Liver (tissue), 9 donors: ENCODE data around the gene FBXO28. TPM values are rescaled to one million over a fixed set of nuclear protein-coding genes. Genes with fewer than 3 reads are reported as not detected.

ENCODE experiments used
- DNase-seq: peaks from one replicate; pipeline ENCODE4 v3.0.0-alpha.2; 2017; ENCODE audit warnings: low spot score
- H3K27ac ChIP-seq, 2 donors: one replicate each; pipeline ENCODE4 v1.7.0; 2013; ENCODE audit warnings: inconsistent platforms in 2 of 2, low read length in 2 of 2, control low read depth in 1 of 2, low read depth in 1 of 2, mild to moderate bottlenecking in 1 of 2
- H3K27me3 ChIP-seq, 4 donors: one replicate each; pipeline versions ENCODE4 v1.6.1 to v1.7.0; 2013; ENCODE audit warnings: low read length in 3 of 4, inconsistent platforms in 1 of 4, mild to moderate bottlenecking in 1 of 4, moderate library complexity in 1 of 4; ENCODE audit not compliant: control insufficient read depth in 4 of 4, insufficient read depth in 4 of 4
- H3K36me3 ChIP-seq, 4 donors: one replicate each; pipeline versions ENCODE4 v1.6.1 to v1.7.0; 2013; ENCODE audit warnings: low read length in 3 of 4, mild to moderate bottlenecking in 3 of 4, low read depth in 1 of 4, moderate library complexity in 1 of 4; ENCODE audit not compliant: control insufficient read depth in 4 of 4, insufficient read depth in 3 of 4
- H3K4me1 ChIP-seq, 4 donors: one replicate each; pipeline versions ENCODE4 v1.6.1 to v1.7.0; 2013; ENCODE audit warnings: low read length in 3 of 4, mild to moderate bottlenecking in 3 of 4, moderate library complexity in 1 of 4; ENCODE audit not compliant: control insufficient read depth in 4 of 4, insufficient read depth in 4 of 4
- H3K4me3 ChIP-seq, 3 donors: one replicate each; pipeline versions ENCODE4 v1.6.1 to v1.7.0; 2013; ENCODE audit warnings: low read length in 3 of 3, control low read depth in 1 of 3, low read depth in 1 of 3, mild to moderate bottlenecking in 1 of 3
- H3K9ac ChIP-seq, 2 donors: one replicate each; pipeline ENCODE4 v1.7.0; 2013; ENCODE audit warnings: low read length in 2 of 2, mild to moderate bottlenecking in 2 of 2, moderate library complexity in 2 of 2, control low read depth in 1 of 2, low read depth in 1 of 2
- H3K9me3 ChIP-seq, 4 donors: one replicate each; pipeline versions ENCODE4 v1.6.1 to v1.7.0; 2013; ENCODE audit warnings: low read length in 3 of 4; ENCODE audit not compliant: control insufficient read depth in 4 of 4
- GABPA ChIP-seq, 2 donors: IDR thresholded peaks in 1 of 2; conservative IDR thresholded peaks in 1 of 2; 2 replicates each; pipeline ENCODE4 v1.6.1; 2016; ENCODE audit warnings: antibody characterized with exemption in 2 of 2, mild to moderate bottlenecking in 1 of 2, moderate library complexity in 1 of 2
- HNF4A ChIP-seq, 2 donors: conservative IDR thresholded peaks; 2 replicates each; pipeline ENCODE4 v1.6.1; 2016; ENCODE audit warnings: antibody characterized with exemption in 2 of 2, mild to moderate bottlenecking in 2 of 2
- HNF4G ChIP-seq: IDR thresholded peaks from 2 replicates; pipeline ENCODE4 v1.6.1; 2016; ENCODE audit warnings: antibody characterized with exemption
- JUND ChIP-seq, 2 donors: IDR thresholded peaks; 2 replicates each; pipeline ENCODE4 v1.6.1; 2016; ENCODE audit warnings: antibody characterized with exemption in 2 of 2
- NR2F2 ChIP-seq: IDR thresholded peaks from 2 replicates; pipeline ENCODE4 v1.6.1; 2016; ENCODE audit warnings: antibody characterized with exemption
- RAD21 ChIP-seq, 2 donors: IDR thresholded peaks; 2 replicates each; pipeline ENCODE4 v1.6.1; 2016; ENCODE audit warnings: antibody characterized with exemption in 2 of 2, mild to moderate bottlenecking in 2 of 2
- RXRA ChIP-seq, 2 donors: IDR thresholded peaks; 2 replicates each; pipeline ENCODE4 v1.6.1; 2017 to 2018; ENCODE audit warnings: antibody characterized with exemption in 2 of 2, mild to moderate bottlenecking in 1 of 2
- SP1 ChIP-seq: IDR thresholded peaks from 2 replicates; pipeline ENCODE4 v1.6.1; 2018; ENCODE audit warnings: antibody characterized with exemption, mild to moderate bottlenecking
- TAF1 ChIP-seq: conservative IDR thresholded peaks from 2 replicates; pipeline ENCODE4 v1.6.1; 2016; ENCODE audit warnings: antibody characterized with exemption, mild to moderate bottlenecking
- WGBS: extraction: QIAGEN DNeasy Blood & Tissue Kit; methylation state at CpG from one replicate; pipeline ENCODE4 v1.1.7; 2013; 5-methylcytosine and 5-hydroxymethylcytosine counted together
- polyA plus RNA-seq, 2 donors: library from polyadenylated mRNA; stranded (reverse) in 1 of 2; unstranded in 1 of 2; fragments of 200-250 nt in 1 of 2; fragments of >200 nt in 1 of 2; fragmentation: Nextera tagmentation in 1 of 2; extraction: Ambion mirVana in 1 of 2; gene quantifications; one replicate each; pipeline versions ENCODE4 v1.2.1 to v1.2.3, GENCODE V29; 2013 to 2015
- total RNA-seq, 2 donors: library from RNA; depleted of rRNA; stranded (reverse); fragments of >200 nt; gene quantifications; one replicate each; pipeline ENCODE4 v1.2.3, GENCODE V29; 2014
- TF ChIP-seq, protein P1 (sequence below): IDR thresholded peaks from 2 replicates; pipeline ENCODE4 v1.6.1; 2016; ENCODE audit warnings: antibody characterized with exemption
- TF ChIP-seq, protein P2 (sequence below): IDR thresholded peaks from 2 replicates; pipeline ENCODE4 v1.6.1; 2016; ENCODE audit warnings: antibody characterized with exemption
- TF ChIP-seq, protein P3 (sequence below): IDR thresholded peaks from 2 replicates; pipeline ENCODE4 v1.6.1; 2016; ENCODE audit warnings: antibody characterized with exemption, mild to moderate bottlenecking
- donor health status: healthy.
- donor health status: healthy.
- donor health status: healthy.
- donor health status: healthy.
- donor health status: healthy.

Gene FBXO28
- total and polyA plus RNA-seq, 4 donors: 6.7 to 23.1 (median 13.1) TPM

DNA sequence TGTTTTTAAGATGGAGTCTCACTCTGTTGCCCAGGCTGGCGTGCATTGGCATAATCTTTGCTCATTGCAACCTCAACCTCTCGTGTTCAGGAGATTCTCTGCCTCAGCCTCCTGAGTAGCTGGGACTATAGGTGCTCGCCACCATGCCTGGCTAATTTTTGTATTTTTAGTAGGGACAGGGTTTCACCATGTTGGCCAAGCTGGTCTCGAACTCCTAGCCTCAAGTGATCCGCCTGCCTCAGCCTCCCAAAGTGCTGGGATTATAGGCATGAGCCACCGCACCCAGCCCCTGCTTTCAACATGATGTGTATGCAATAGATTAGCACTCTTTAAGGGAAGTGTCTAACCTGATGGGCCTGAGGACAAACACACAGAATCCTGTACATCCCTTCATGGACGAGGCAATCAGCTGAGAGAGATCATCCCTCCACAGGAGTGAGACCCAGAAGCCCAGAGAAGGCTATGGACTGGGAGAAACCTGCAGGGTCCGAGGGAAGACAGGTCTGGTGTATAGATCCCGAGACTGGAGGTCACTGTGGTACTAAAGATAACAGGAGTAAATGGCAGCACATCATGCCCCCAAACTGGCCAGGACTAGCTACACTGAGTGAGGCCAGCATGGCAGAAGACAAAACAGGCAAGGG, 63.6 kb downstream of the FBXO28 start:
- H3K4me1 ChIP-seq: peaks cover 0 to 4% (median under 1%) of the 10 kb centered on the region in 4 donors
- no peaks in the 10 kb centered on the region for H3K9me3 ChIP-seq
- no peaks in the 10 kb centered on the region for H3K27me3 ChIP-seq
- TF ChIP-seq NR2F2 (no peak), HNF4G (no peak)
- no peak overlapping the region for H3K4me3 ChIP-seq
- no peak for DNase-seq
- no peaks in the 10 kb centered on the region for H3K36me3 ChIP-seq
- H3K9ac ChIP-seq: no peak overlapping the region
- 92% methylated on average over 9 of the region's 9 CpGs for WGBS
- no peak overlapping the region for H3K27ac ChIP-seq

DNA sequence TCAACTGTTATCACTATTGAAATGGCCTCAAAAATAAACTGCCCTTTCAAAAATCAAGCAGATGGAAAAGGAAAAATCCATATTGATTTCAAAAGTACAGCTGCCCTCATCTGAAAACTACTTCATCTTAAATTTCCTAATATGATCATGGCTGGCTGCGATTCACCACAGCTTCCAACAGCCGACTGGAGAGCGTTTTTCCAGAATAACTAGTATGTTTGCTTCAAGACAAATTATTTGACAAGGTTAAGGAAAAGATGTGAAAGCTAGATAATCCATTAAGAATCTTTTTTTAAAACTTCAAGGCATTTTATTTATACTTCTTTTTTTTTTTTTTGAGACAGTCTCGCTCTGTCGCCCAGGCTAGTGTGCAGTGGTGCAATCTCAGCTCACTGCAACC, 65.0 kb downstream of the FBXO28 start:
- TF ChIP-seq HNF4A (conservative IDR thresholded peaks at IDR 0.05) (no peak), HNF4G (no peak), TAF1 (no peak), GABPA (IDR thresholded peaks at IDR 0.05 in 1 of 2, conservative IDR thresholded peaks at IDR 0.05 in 1 of 2) (no peak), RAD21 (IDR thresholded peaks at IDR 0.05) (no peak), JUND (IDR thresholded peaks at IDR 0.05) (no peak)
- TF ChIP-seq, protein P1, sequence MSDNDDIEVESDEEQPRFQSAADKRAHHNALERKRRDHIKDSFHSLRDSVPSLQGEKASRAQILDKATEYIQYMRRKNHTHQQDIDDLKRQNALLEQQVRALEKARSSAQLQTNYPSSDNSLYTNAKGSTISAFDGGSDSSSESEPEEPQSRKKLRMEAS: no peak
- TF ChIP-seq, protein P2, sequence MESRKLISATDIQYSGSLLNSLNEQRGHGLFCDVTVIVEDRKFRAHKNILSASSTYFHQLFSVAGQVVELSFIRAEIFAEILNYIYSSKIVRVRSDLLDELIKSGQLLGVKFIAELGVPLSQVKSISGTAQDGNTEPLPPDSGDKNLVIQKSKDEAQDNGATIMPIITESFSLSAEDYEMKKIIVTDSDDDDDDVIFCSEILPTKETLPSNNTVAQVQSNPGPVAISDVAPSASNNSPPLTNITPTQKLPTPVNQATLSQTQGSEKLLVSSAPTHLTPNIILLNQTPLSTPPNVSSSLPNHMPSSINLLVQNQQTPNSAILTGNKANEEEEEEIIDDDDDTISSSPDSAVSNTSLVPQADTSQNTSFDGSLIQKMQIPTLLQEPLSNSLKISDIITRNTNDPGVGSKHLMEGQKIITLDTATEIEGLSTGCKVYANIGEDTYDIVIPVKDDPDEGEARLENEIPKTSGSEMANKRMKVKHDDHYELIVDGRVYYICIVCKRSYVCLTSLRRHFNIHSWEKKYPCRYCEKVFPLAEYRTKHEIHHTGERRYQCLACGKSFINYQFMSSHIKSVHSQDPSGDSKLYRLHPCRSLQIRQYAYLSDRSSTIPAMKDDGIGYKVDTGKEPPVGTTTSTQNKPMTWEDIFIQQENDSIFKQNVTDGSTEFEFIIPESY: no peak
- TF ChIP-seq, protein P3, sequence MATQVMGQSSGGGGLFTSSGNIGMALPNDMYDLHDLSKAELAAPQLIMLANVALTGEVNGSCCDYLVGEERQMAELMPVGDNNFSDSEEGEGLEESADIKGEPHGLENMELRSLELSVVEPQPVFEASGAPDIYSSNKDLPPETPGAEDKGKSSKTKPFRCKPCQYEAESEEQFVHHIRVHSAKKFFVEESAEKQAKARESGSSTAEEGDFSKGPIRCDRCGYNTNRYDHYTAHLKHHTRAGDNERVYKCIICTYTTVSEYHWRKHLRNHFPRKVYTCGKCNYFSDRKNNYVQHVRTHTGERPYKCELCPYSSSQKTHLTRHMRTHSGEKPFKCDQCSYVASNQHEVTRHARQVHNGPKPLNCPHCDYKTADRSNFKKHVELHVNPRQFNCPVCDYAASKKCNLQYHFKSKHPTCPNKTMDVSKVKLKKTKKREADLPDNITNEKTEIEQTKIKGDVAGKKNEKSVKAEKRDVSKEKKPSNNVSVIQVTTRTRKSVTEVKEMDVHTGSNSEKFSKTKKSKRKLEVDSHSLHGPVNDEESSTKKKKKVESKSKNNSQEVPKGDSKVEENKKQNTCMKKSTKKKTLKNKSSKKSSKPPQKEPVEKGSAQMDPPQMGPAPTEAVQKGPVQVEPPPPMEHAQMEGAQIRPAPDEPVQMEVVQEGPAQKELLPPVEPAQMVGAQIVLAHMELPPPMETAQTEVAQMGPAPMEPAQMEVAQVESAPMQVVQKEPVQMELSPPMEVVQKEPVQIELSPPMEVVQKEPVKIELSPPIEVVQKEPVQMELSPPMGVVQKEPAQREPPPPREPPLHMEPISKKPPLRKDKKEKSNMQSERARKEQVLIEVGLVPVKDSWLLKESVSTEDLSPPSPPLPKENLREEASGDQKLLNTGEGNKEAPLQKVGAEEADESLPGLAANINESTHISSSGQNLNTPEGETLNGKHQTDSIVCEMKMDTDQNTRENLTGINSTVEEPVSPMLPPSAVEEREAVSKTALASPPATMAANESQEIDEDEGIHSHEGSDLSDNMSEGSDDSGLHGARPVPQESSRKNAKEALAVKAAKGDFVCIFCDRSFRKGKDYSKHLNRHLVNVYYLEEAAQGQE: no peak
- Histone ChIP-seq H3K27me3 (no peaks in the 10 kb centered on the region), H3K36me3 (no peaks in the 10 kb centered on the region), H3K9me3 (no peaks in the 10 kb centered on the region), H3K9ac (no peak overlapping the region), H3K27ac (no peak overlapping the region), H3K4me1 (peaks cover 0 to 10% (median 3%) of the 10 kb centered on the region in 4 donors), H3K4me3 (no peak overlapping the region)
- WGBS: 97% methylated on average over 5 of the region's 5 CpGs
- no peak for DNase-seq

DNA sequence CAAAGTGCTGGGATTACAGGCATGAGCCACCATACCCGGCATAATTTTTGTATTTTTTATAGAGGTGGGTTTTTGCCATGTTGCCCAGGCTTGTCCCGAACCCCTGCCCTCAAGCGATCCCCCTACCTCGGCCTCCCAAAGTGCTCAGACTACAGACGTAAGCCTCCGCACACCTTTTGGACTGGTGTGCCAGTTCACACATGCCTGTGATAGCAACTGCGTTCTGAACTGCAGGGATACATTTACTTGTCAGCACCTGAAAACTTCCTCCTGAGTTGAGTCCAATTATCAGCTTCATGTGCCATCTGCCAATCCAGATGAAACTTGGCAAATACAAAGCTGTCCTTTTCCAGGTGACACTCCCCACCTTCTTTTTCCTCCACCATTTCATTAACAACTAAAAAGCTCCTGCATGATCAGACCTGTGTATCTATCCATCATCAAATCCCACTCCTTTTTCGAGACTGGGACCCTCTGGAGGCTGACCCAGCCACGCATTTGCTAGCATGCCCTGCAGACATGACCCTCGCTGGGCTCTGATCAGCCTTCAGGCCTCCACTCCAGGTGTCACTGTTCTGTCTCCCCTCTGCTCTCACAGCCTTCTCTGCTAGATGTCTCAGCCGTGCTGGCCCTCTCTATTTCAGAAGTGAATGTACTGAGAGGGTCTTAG, 67.0 kb downstream of the FBXO28 start:
- peaks cover 2 to 17% (median 10%) of the 10 kb centered on the region in 4 donors for H3K4me1 ChIP-seq
- DNase-seq: no peak
- H3K9ac ChIP-seq: no peak overlapping the region
- no peaks in the 10 kb centered on the region for H3K36me3 ChIP-seq
- H3K27ac ChIP-seq: no peak overlapping the region
- TF ChIP-seq TAF1 (no peak), GABPA (IDR thresholded peaks at IDR 0.05 in 1 of 2, conservative IDR thresholded peaks at IDR 0.05 in 1 of 2) (no peak), SP1 (no peak), RXRA (IDR thresholded peaks at IDR 0.05) (no peak), HNF4G (no peak)
- H3K27me3 ChIP-seq: no peaks in the 10 kb centered on the region
- WGBS: 97% methylated on average over 11 of the region's 11 CpGs
- H3K9me3 ChIP-seq: no peaks in the 10 kb centered on the region
- no peak overlapping the region for H3K4me3 ChIP-seq
